Measurements from ENCODE around the gene MXRA8. TPM values are rescaled to one million over a fixed set of nuclear protein-coding genes. Genes with fewer than 3 reads are reported as not detected.
A peak's percentile ranks its signal among the peaks of the same experiment; 100 is the strongest.

MXRA8 gene
- total RNA-seq, 1 donor from 2014 or later = 78.1 TPM

DNA sequence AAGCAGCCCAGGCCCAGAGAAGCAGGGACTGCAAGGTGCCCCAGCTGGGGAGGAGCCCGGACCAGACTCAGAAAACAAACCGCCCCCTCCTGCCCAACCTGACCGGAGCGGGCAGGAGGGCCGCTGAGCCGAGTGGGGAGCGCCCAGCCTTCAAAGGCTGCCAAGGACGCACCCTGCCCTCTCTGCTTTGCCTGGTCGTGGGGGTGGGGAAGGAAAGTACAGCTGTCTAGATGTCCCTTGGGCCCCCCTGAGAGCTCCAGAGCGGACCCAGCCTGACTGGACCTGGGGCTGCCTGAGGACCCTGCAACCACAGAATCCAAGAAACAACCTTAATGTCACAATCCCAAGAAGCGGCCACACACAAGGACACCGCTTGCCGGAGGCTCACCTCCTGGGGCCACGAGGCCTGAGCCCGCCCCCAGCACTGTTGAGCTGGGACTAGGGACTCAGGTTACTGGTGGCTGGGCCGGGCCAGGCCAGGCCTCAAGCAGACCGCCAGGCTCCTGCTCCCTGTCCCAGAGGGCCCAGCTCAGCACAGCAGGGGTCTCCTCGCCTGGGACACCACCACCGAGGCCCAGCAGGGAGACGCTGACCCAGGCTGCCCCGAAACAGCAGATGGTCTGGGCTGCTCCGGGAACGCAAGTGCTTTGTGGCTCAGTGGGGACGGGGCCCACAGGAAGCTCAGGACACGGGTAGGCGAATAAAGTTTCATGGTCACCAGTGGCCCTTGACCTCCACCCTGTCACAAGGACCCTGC is 10.5 kb downstream of the MXRA8 start:
- Mint-ChIP-seq H3K4me3 (peak overlapping the region; percentile 85), H3K27ac (peak overlapping the region; percentile 46), H3K36me3 (no peaks in the 10 kb centered on the region), H3K4me1 (ENCODE audit: unreplicated experiment) (peaks cover 17% of the 10 kb centered on the region), H3K9me3 (no peaks in the 10 kb centered on the region), H3K27me3 (peaks cover 5% of the 10 kb centered on the region)
- DNase-seq (ENCODE audit: extremely low spot score, unreplicated experiment) = no peak
- TF ChIP-seq, protein P1, sequence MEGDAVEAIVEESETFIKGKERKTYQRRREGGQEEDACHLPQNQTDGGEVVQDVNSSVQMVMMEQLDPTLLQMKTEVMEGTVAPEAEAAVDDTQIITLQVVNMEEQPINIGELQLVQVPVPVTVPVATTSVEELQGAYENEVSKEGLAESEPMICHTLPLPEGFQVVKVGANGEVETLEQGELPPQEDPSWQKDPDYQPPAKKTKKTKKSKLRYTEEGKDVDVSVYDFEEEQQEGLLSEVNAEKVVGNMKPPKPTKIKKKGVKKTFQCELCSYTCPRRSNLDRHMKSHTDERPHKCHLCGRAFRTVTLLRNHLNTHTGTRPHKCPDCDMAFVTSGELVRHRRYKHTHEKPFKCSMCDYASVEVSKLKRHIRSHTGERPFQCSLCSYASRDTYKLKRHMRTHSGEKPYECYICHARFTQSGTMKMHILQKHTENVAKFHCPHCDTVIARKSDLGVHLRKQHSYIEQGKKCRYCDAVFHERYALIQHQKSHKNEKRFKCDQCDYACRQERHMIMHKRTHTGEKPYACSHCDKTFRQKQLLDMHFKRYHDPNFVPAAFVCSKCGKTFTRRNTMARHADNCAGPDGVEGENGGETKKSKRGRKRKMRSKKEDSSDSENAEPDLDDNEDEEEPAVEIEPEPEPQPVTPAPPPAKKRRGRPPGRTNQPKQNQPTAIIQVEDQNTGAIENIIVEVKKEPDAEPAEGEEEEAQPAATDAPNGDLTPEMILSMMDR (conservative IDR thresholded peaks at IDR 0.05) = no peak

DNA sequence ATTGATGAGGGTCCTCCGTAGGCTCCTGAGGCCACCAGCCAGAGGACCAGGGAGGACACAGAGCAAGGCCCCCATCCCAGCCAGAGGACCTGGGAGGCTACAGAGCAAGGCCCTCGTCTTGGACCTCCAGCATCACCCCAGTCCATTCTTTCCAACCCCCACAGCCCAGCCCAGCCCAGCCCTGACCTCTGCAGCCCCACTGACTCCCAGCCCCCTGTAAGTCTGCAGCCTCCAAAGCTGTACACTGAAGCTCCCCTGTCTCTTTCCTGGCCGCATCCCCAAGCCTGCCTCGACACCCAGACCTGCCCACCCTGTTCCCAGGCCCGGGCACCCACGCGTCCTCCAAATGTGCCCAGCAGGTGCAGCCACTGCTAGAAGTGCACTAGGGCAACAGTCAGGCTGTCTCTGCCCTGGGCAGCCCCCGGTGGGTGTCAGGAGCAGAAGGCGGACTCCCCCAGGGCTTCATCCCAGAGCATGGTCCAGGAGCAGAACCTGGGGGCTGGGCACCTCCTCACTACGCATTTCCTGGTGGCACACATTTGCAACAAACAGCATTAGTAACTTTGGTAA is 11.2 kb downstream of the MXRA8 start:
- H3K27ac Mint-ChIP-seq = peak overlapping the region; percentile 46
- H3K4me3 Mint-ChIP-seq = peak overlapping the region; percentile 85
- H3K36me3 Mint-ChIP-seq = no peaks in the 10 kb centered on the region
- no peak for DNase-seq (ENCODE audit: extremely low spot score, unreplicated experiment)
- no peaks in the 10 kb centered on the region for H3K9me3 Mint-ChIP-seq
- peaks cover 14% of the 10 kb centered on the region for H3K4me1 Mint-ChIP-seq (ENCODE audit: unreplicated experiment)
- TF ChIP-seq, protein P1 (conservative IDR thresholded peaks at IDR 0.05) = no peak
- H3K27me3 Mint-ChIP-seq = no peaks in the 10 kb centered on the region

DNA sequence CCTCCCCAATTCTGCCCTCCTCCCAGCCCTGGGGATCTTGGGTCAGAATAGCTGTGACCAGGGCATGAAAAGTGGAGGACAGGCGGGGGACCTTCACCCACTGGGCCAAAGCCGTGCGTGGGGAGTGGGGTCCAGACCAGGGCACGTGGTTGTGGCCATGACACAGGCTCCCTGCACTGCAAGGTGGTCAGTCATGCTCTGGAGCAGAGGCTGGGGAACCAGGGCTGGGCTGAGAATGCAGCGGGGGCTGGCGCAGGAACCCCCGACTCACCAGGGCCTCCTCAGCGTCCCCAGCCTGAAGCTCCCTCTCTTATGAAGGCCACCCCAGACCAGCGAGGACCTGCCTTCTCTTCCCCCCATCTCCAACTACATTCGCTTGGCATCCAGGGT is 11.9 kb downstream of the MXRA8 start:
- TF ChIP-seq, protein P1 (conservative IDR thresholded peaks at IDR 0.05) = no peak
- Mint-ChIP-seq H3K27me3 (no peaks in the 10 kb centered on the region), H3K27ac (peak overlapping the region; percentile 46), H3K4me1 (ENCODE audit: unreplicated experiment) (peaks cover 11% of the 10 kb centered on the region), H3K9me3 (no peaks in the 10 kb centered on the region), H3K4me3 (peak overlapping the region; percentile 85), H3K36me3 (no peaks in the 10 kb centered on the region)
- DNase-seq (ENCODE audit: extremely low spot score, unreplicated experiment) = no peak

DNA sequence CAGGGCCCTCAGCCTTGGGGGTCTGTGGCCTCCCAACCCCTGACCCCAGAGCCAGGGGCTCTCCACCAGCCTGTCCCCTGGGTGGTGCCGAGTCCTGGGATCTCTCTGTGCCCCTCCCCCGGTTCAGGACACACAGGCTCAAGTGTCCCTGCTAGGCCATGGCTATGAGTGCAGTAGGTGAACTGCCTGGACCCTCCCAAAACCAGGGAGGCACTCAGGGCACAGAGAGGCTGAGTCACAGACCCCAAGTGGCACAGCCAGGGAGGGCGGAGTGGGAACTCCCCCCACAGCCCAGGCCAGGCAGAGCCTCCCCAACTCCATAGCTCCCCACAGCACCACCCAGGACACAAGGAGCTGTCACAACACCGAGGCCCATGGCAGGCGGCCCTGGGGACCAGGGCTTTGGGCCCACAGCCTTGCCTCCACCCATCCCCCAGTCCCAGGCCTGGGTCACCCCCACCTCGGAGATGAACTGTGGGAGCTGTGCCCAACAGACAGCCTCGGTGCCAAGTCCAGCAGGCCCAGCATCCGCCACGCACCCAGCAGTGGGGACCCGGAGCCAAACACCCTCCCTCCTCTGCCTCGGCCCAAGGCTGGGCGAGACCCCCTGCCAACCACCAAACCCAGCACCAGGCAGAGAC is 12.4 kb downstream of the MXRA8 start:
- no peaks in the 10 kb centered on the region for H3K9me3 Mint-ChIP-seq
- H3K4me3 Mint-ChIP-seq = no peak overlapping the region
- H3K27me3 Mint-ChIP-seq = no peaks in the 10 kb centered on the region
- TF ChIP-seq, protein P1 (conservative IDR thresholded peaks at IDR 0.05) = no peak
- no peak for DNase-seq (ENCODE audit: extremely low spot score, unreplicated experiment)
- no peak overlapping the region for H3K27ac Mint-ChIP-seq
- peaks cover 11% of the 10 kb centered on the region for H3K4me1 Mint-ChIP-seq (ENCODE audit: unreplicated experiment)
- H3K36me3 Mint-ChIP-seq = peaks cover 4% of the 10 kb centered on the region

DNA sequence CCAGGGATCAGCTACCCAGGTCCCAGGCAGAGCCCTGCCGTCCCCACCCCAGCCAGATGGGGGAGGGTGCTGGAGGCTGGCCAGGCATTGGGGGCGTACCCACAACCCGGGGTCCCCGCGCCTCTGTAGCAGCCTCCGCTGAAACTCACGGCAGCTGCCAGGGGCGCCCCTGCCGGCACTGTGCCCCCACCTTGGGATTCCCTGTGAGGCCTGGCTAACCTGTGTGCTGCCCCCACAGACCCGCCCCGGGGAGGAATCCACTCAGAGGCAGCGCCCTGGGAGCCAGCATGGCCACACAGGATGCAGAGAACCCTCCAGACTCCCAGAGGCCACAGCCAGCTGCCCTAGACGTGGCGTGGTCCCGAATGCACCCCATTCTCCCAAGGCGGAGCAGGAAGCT is 13.0 kb downstream of the MXRA8 start:
- Mint-ChIP-seq H3K4me1 (ENCODE audit: unreplicated experiment) (peaks cover 11% of the 10 kb centered on the region), H3K27ac (no peak overlapping the region), H3K9me3 (no peaks in the 10 kb centered on the region), H3K36me3 (peaks cover 10% of the 10 kb centered on the region), H3K4me3 (no peak overlapping the region), H3K27me3 (no peaks in the 10 kb centered on the region)
- DNase-seq (ENCODE audit: extremely low spot score, unreplicated experiment) = no peak
- TF ChIP-seq, protein P1 (conservative IDR thresholded peaks at IDR 0.05) = no peak

Data from type B pancreatic cell (in vitro differentiated cells).